CD4-positive, alpha-beta T cell (primary cell): ENCODE data around the gene MYO9B. TPM values are rescaled to one million over a fixed set of nuclear protein-coding genes. Genes with fewer than 3 reads are reported as not detected.

Experiments
- ATAC-seq: fragments of 200-7000 bp; cut with Tn5 transposase; one replicate; pipeline ENCODE4 v1.10.0; 2022; ENCODE audit warnings: mild to moderate bottlenecking; ENCODE audit not compliant: poor library complexity
- CTCF ChIA-PET: fragments of 350-600 bp; sonication (Branson Sonifier 250); formaldehyde crosslinking; loops from one replicate; lab custom pipeline; 2021; ENCODE audit warnings: antibody characterized with exemption, inconsistent platforms; lab: Charles Lee
- POLR2A ChIA-PET: fragments of 350-600 bp; sonication (Branson Sonifier 250); formaldehyde crosslinking; loops from one replicate; lab custom pipeline; 2021; ENCODE audit warnings: antibody characterized with exemption, inconsistent platforms; lab: Charles Lee
- DNase-seq, 14 experiments: peaks; one replicate each; pipeline ENCODE4 v3.0.0-alpha.2; 2013 to 2020; ENCODE audit warnings: mixed read lengths in 2 of 14
- H3K27ac ChIP-seq, 2 donors: one replicate each; pipeline versions ENCODE4 v1.5.1 to v1.7.0; 2013; ENCODE audit warnings: low read length in 2 of 2, low read depth in 1 of 2, mild to moderate bottlenecking in 1 of 2
- H3K27me3 ChIP-seq, 2 experiments: 1 replicate in 1 of 2; 2 replicates in 1 of 2; pipeline versions ENCODE4 v1.6.1 to v1.7.0; 2013; ENCODE audit warnings: low read length in 2 of 2, control low read depth in 1 of 2, mild to moderate bottlenecking in 1 of 2, moderate library complexity in 1 of 2; ENCODE audit not compliant: insufficient read depth in 2 of 2, control insufficient read depth in 1 of 2
- H3K36me3 ChIP-seq: one replicate; pipeline ENCODE4 v1.6.1; 2013; ENCODE audit warnings: low read length, control low read depth; ENCODE audit not compliant: insufficient read depth
- H3K4me1 ChIP-seq: one replicate; pipeline ENCODE4 v1.6.1; 2013; ENCODE audit warnings: low read length, control low read depth; ENCODE audit not compliant: insufficient read depth
- H3K4me3 ChIP-seq: one replicate; pipeline ENCODE4 v1.5.1; 2013; ENCODE audit warnings: mild to moderate bottlenecking, low read length, moderate library complexity
- H3K9me3 ChIP-seq, 2 experiments: 1 replicate in 1 of 2; 2 replicates in 1 of 2; pipeline versions ENCODE4 v1.6.1 to v1.7.0; 2013; ENCODE audit warnings: low read length in 2 of 2, mild to moderate bottlenecking in 2 of 2, control low read depth in 1 of 2, moderate library complexity in 1 of 2; ENCODE audit not compliant: control insufficient read depth in 1 of 2, insufficient read depth in 1 of 2
- H3K27ac Mint-ChIP-seq: one replicate; pipeline ENCODE4 v1.8.0; 2020; ENCODE audit warnings: mixed read lengths
- H3K27me3 Mint-ChIP-seq: one replicate; pipeline ENCODE4 v1.8.0; 2021; ENCODE audit warnings: mixed read lengths
- H3K36me3 Mint-ChIP-seq: one replicate; pipeline ENCODE4 v1.8.0; 2021; ENCODE audit warnings: low read depth, mixed read lengths
- H3K4me1 Mint-ChIP-seq: one replicate; pipeline ENCODE4 v1.8.0; 2021; ENCODE audit warnings: low read depth, mixed read lengths
- H3K4me3 Mint-ChIP-seq: one replicate; pipeline ENCODE4 v1.8.0; 2020; ENCODE audit warnings: mild to moderate bottlenecking, mixed read lengths
- H3K9me3 Mint-ChIP-seq: one replicate; pipeline ENCODE4 v1.8.0; 2020; ENCODE audit warnings: mixed read lengths
- intact Hi-C, 2 experiments: fragments of 100-400 bp; cut with DNase I in 1 of 2; cut with micrococcal nuclease in 1 of 2; formaldehyde crosslinking; loops; one replicate each; pipeline versions ENCODE4 v1.15.1 to v1.9.0; 2023 to 2025; cut with DNase I, micrococcal nuclease
- polyA plus RNA-seq, 2 donors: library from polyadenylated mRNA; unstranded; fragments of 120-200 nt; gene quantifications; one replicate each; pipeline ENCODE4 v1.2.1, GENCODE V29; 2013
- total RNA-seq, 174 experiments: library from RNA in 2 of 174; stranded (reverse) in 2 of 174; gene quantifications; one replicate each; pipeline ENCODE4 v1.2.3 and lab custom pipeline; 2021 to 2026
- TF ChIP-seq, protein P1 (sequence below): fragments of 200-600 bp; IDR thresholded peaks from one replicate; pipeline ENCODE4 v1.8.0; 2022; ENCODE audit warnings: antibody characterized with exemption, mild to moderate bottlenecking

Gene MYO9B, protein sequence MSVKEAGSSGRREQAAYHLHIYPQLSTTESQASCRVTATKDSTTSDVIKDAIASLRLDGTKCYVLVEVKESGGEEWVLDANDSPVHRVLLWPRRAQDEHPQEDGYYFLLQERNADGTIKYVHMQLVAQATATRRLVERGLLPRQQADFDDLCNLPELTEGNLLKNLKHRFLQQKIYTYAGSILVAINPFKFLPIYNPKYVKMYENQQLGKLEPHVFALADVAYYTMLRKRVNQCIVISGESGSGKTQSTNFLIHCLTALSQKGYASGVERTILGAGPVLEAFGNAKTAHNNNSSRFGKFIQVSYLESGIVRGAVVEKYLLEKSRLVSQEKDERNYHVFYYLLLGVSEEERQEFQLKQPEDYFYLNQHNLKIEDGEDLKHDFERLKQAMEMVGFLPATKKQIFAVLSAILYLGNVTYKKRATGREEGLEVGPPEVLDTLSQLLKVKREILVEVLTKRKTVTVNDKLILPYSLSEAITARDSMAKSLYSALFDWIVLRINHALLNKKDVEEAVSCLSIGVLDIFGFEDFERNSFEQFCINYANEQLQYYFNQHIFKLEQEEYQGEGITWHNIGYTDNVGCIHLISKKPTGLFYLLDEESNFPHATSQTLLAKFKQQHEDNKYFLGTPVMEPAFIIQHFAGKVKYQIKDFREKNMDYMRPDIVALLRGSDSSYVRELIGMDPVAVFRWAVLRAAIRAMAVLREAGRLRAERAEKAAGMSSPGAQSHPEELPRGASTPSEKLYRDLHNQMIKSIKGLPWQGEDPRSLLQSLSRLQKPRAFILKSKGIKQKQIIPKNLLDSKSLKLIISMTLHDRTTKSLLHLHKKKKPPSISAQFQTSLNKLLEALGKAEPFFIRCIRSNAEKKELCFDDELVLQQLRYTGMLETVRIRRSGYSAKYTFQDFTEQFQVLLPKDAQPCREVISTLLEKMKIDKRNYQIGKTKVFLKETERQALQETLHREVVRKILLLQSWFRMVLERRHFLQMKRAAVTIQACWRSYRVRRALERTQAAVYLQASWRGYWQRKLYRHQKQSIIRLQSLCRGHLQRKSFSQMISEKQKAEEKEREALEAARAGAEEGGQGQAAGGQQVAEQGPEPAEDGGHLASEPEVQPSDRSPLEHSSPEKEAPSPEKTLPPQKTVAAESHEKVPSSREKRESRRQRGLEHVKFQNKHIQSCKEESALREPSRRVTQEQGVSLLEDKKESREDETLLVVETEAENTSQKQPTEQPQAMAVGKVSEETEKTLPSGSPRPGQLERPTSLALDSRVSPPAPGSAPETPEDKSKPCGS (N-terminal part only)
- total RNA-seq, result 100 to 1,000 TPM; 176 to 184 TPM
- 125 TPM for polyA plus RNA-seq (2013, experiment 1 of 2)
- polyA plus RNA-seq (2013, experiment 2 of 2), result 142 TPM
- 96.3 to 338 (median 190) reads per million in 172 experiments for total RNA-seq (lab: John Stamatoyannopoulos, UW)

DNA sequence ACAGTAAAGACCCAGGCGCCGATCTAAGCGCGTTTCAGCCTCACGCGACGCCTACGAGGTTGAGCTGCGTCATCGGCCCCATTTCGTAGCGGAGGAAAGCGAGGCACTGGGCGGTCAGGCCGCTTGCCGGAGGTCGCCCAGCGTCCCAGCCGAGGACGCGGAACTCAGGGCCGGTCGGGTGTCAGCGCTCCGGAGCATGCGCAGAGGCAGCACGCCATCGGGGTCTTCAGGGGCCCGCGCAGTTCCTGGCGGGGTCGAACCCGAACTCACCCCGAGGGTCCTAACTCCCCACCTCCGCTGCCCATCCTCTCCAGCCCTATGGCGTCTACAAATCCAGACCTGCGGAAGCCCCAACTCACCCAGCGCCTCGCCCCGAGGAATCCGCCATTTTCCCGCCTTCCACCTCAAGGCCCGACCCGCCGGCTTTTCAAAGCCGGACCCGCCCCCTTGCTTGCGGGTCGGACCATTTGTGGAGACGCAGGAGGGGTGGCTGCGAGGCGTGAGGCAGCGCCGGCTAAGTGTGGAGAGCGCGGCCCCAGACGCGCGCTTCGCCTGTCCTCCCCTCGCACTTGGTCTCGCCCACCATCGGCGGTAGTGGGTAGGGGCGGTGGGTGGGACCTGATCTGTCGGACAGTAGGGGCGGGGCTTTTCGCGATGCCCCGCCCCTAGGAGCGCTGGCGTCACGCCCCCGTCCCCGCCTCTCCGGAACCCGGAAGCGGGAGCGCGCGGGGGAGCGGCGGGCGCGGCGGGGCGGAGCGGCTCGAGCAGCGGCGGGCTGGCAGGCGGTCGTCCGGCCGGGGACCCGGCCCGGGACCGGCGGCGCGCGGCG, at the start of gene MYO9B, which contains the start of gene HAUS8:
Gene MYO9B (plus strand): TSS at position 743 of the 829 bp plus-strand sequence. CDS start 25,941 bp downstream, outside the sequence.
Gene HAUS8 (minus strand): TSS at position 418 of the 829 bp plus-strand sequence. CDS start 30 bp downstream, at position 388.
- ChIA-PET CTCF (interaction anchor here (1.2 kb wide), 1 partner anchor 50 kb away, joined by 5 read pairs; no protein-coding TSS in a partner anchor), POLR2A (interaction anchor here (0.8 to 4.4 kb wide), 13 partner anchors 13 to 1204 kb away, joined by 3 to 88 read pairs (median 5); partner anchors contain the start of genes BABAM1, DDA1, OCEL1 and USE1)
- Histone ChIP-seq H3K9me3 (no peaks in the 10 kb centered on the region), H3K36me3 (peaks cover 13% of the 10 kb centered on the region), H3K27me3 (no peaks in the 10 kb centered on the region), H3K27ac (peak within 1 kb of the TSS; percentile 80), H3K4me1 (peaks cover 59% of the 10 kb centered on the region), H3K4me3 (peak within 1 kb of the TSS; percentile 92)
- no peaks in the 10 kb centered on the region for H3K27me3 Mint-ChIP-seq
- peaks cover 58% of the 10 kb centered on the region for H3K36me3 Mint-ChIP-seq
- ATAC-seq (peak; percentile 92), DNase-seq (peak; percentile 98 to 100 (median 99))
- peak within 1 kb of the TSS; percentile 100 for H3K4me3 Mint-ChIP-seq
- TF ChIP-seq, protein P1, sequence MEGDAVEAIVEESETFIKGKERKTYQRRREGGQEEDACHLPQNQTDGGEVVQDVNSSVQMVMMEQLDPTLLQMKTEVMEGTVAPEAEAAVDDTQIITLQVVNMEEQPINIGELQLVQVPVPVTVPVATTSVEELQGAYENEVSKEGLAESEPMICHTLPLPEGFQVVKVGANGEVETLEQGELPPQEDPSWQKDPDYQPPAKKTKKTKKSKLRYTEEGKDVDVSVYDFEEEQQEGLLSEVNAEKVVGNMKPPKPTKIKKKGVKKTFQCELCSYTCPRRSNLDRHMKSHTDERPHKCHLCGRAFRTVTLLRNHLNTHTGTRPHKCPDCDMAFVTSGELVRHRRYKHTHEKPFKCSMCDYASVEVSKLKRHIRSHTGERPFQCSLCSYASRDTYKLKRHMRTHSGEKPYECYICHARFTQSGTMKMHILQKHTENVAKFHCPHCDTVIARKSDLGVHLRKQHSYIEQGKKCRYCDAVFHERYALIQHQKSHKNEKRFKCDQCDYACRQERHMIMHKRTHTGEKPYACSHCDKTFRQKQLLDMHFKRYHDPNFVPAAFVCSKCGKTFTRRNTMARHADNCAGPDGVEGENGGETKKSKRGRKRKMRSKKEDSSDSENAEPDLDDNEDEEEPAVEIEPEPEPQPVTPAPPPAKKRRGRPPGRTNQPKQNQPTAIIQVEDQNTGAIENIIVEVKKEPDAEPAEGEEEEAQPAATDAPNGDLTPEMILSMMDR, result no peak
- no peaks in the 10 kb centered on the region for H3K9me3 Mint-ChIP-seq
- intact Hi-C loops, result loop anchor here (1.0 to 5.0 kb wide), 8 partner anchors 50 to 394 kb away; partner anchors contain the start of genes OCEL1 (in 2 of the 2), BABAM1 (in 1 of the 2) and USE1 (in 1 of the 2)
- peaks cover 68% of the 10 kb centered on the region for H3K4me1 Mint-ChIP-seq
- H3K27ac Mint-ChIP-seq, result peak within 1 kb of the TSS; percentile 92

DNA sequence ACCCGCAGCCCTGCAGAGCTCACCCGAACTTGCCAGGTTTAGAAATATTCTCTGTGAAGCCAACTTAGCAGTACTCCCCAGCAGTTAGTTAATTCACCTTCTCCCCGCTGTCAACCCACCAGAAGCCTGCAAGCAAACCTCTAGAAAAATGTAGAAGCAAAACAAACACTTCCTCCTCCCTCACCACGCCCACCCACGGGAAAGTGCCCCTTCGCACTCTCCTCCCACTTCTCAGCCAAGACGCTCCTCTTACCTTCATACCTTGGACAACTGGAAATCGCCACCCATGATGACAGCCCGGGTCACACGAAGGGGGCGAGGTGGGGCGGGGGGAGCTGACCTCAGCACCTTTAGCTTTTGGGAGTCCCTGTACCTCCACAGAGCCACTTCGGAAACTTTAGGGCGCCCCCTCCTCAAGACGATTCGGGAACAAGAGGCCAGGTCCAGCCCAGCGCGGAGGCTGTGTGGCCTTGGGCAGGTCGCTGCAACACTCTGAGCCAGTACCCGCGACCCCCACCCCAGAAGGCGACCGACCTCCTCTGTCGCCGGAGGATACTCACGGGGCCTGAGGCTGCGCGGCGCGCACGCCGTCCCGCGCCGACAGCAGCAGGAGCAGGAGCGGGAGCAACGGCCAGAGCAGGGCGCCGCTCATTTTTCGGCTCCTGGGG, 49.5 kb upstream of the MYO9B start:
- H3K27me3 ChIP-seq, result peaks cover 23 to 31% of the 10 kb centered on the region in 2 experiments
- H3K4me1 Mint-ChIP-seq, result peaks cover 5% of the 10 kb centered on the region
- H3K9me3 ChIP-seq, result peaks cover 16 to 30% of the 10 kb centered on the region in 2 experiments
- H3K4me3 Mint-ChIP-seq, result no peak overlapping the region
- ATAC-seq (no peak), DNase-seq (peak in 5 of 14 experiments; percentile 6 to 34 (median 10))
- H3K27ac ChIP-seq, result no peak overlapping the region
- peaks cover 61% of the 10 kb centered on the region for H3K27me3 Mint-ChIP-seq
- peaks cover 7% of the 10 kb centered on the region for H3K9me3 Mint-ChIP-seq
- peak overlapping the region; percentile 41 for H3K4me3 ChIP-seq
- intact Hi-C loops, result no loop called here
- no peak overlapping the region for H3K27ac Mint-ChIP-seq
- H3K36me3 ChIP-seq, result no peaks in the 10 kb centered on the region
- ChIA-PET POLR2A (no interaction called here), CTCF (no interaction called here)
- TF ChIP-seq, protein P1, result no peak
- peaks cover 9% of the 10 kb centered on the region for H3K4me1 ChIP-seq
- H3K36me3 Mint-ChIP-seq, result peaks cover 6% of the 10 kb centered on the region
